ENCODE results near the gene KHK.
"Not testable (repeated sequence)": the region's sequence is repeated elsewhere in the genome, so short reads cannot be mapped to it uniquely, and the experiment has no call there.

KHK gene

GRCh38 chr2:27097341-27097740 lies 10.8 kb downstream of the KHK start:
- no peak for DNase-seq (ENCODE audit: low spot score)

- DNase-seq (ENCODE audit: low spot score) = no peak
Observed at GRCh38 chr2:27099334-27099955, 12.9 kb downstream of the KHK start.

- no peak for DNase-seq (ENCODE audit: low spot score)
Observed at GRCh38 chr2:27100036-27100435, 13.5 kb downstream of the KHK start.

GRCh38 chr2:27102329-27102728 lies 15.8 kb downstream of the KHK start:
- DNase-seq (ENCODE audit: low spot score) = no peak

GRCh38 chr2:27105981-27106380 lies 19.4 kb downstream of the KHK start:
- no peak for DNase-seq (ENCODE audit: low spot score)

GRCh38 chr2:27108221-27108620 lies 21.6 kb downstream of the KHK start:
- no peak for DNase-seq (ENCODE audit: low spot score)

GRCh38 chr2:27109083-27109482 lies 22.5 kb downstream of the KHK start:
- no peak for DNase-seq (ENCODE audit: low spot score)

- DNase-seq (ENCODE audit: low spot score) = not testable (repeated sequence)
Observed at GRCh38 chr2:27110603-27111352, 24.2 kb downstream of the KHK start.

GRCh38 chr2:27111392-27112078 lies 25.0 kb downstream of the KHK start:
- DNase-seq (ENCODE audit: low spot score) = not testable (repeated sequence)

- DNase-seq (ENCODE audit: low spot score) = no peak
Observed at GRCh38 chr2:27115519-27115918, 28.9 kb downstream of the KHK start.

- no peak for DNase-seq (ENCODE audit: low spot score)
Observed at GRCh38 chr2:27117995-27118524, 31.5 kb downstream of the KHK start.

GRCh38 chr2:27118525-27119329 lies 32.2 kb downstream of the KHK start, which contains the start of gene CGREF1:
Gene CGREF1 (minus strand): TSS chr2:27119128. CDS start chr2:27104366, 14,762 bp downstream.
- no peak for DNase-seq (ENCODE audit: low spot score)

- DNase-seq (ENCODE audit: low spot score) = not testable (repeated sequence)
Observed at GRCh38 chr2:27119330-27119670, 32.7 kb downstream of the KHK start.

- no peak for DNase-seq (ENCODE audit: low spot score)
Observed at GRCh38 chr2:27121906-27122305, 35.3 kb downstream of the KHK start.

- no peak for DNase-seq (ENCODE audit: low spot score)
Observed at GRCh38 chr2:27122791-27123190, 36.2 kb downstream of the KHK start.

GRCh38 chr2:27123302-27124150 lies 37.0 kb downstream of the KHK start, which contains the start of gene ABHD1:
Gene ABHD1 (plus strand): TSS chr2:27123815. CDS start chr2:27123949, 134 bp downstream.
- DNase-seq (ENCODE audit: low spot score) = peak; percentile 71

GRCh38 chr2:27125104-27125503 lies 38.5 kb downstream of the KHK start:
- DNase-seq (ENCODE audit: low spot score) = no peak

GRCh38 chr2:27126252-27126710 lies 39.7 kb downstream of the KHK start:
- DNase-seq (ENCODE audit: low spot score) = no peak

- no peak for DNase-seq (ENCODE audit: low spot score)
Observed at GRCh38 chr2:27127883-27128667, 41.5 kb downstream of the KHK start.

Measured in globus pallidus (tissue), 1 donor.